GM12878 (cell line): ENCODE results near the gene CADM3. TPM values are rescaled to one million over a fixed set of nuclear protein-coding genes. Genes with fewer than 3 reads are reported as not detected.

Experiments used
- ATAC-seq: fragments of 200-7000 bp; cut with Tn5 transposase; 3 replicates; pipeline ENCODE4 v1.9.1; 2020; ENCODE audit warnings: mild to moderate bottlenecking, moderate library complexity
- BruUV-seq: library from RNA; stranded (reverse); fragments of 400-500 nt; replicated peaks from 2 replicates; lab custom pipeline; 2021; lab: Mats Ljungman, UMichigan
- CTCF ChIA-PET: fragments of 300-600 bp; sonication (Branson Sonifier 250); formaldehyde crosslinking; extraction: SDS; loops from one replicate; lab custom pipeline; 2021; ENCODE audit warnings: inconsistent platforms; lab: Yijun Ruan, JAX
- POLR2A ChIA-PET: fragments of 350-600 bp; formaldehyde crosslinking; extraction: SDS; loops from one replicate; lab custom pipeline; 2021; ENCODE audit warnings: inconsistent platforms; lab: Charles Lee
- RAD21 ChIA-PET: fragments of 300-600 bp; sonication (Branson Sonifier 250); formaldehyde crosslinking; loops from one replicate; lab custom pipeline; 2023; ENCODE audit warnings: antibody characterized with exemption; ENCODE audit not compliant: unreplicated experiment; lab: Charles Lee
- SMC1A ChIA-PET: fragments of 300-600 bp; sonication (Branson Sonifier 250); formaldehyde crosslinking; loops from one replicate; lab custom pipeline; 2023; ENCODE audit not compliant: unreplicated experiment, uncharacterized antibody; lab: Charles Lee
- DNase-seq: peaks from one replicate; pipeline ENCODE4 v3.0.0-alpha.2; 2011; ENCODE audit warnings: low read depth, low spot score
- FAIRE-seq: peaks from 3 replicates; lab custom pipeline; 2011; peaks lifted over from hg19 to GRCh38; lab: Jason Lieb, UNC
- H2AFZ ChIP-seq: 2 replicates; pipeline ENCODE4 v1.6.0; 2011; ENCODE audit warnings: low read depth, low read length, control low read depth; ENCODE audit not compliant: control insufficient read depth
- H3K27ac ChIP-seq: 2 replicates; pipeline ENCODE4 v1.5.1; 2011; ENCODE audit warnings: control low read depth; ENCODE audit not compliant: control insufficient read depth, insufficient read depth
- H3K27me3 ChIP-seq, 2 experiments: replicated peaks in 1 of 2; 2 replicates each; pipeline versions ENCODE4 v1.6.0 to v1.6.1; 2011; ENCODE audit warnings: low read length in 1 of 2; ENCODE audit not compliant: control insufficient read depth in 2 of 2, insufficient read depth in 2 of 2
- H3K36me3 ChIP-seq, 2 experiments: 2 replicates each; pipeline ENCODE4 v1.5.1; 2011; ENCODE audit warnings: low read length in 1 of 2; ENCODE audit not compliant: control insufficient read depth in 2 of 2, insufficient read depth in 2 of 2
- H3K4me1 ChIP-seq: 2 replicates; pipeline ENCODE4 v1.6.1; 2011; ENCODE audit warnings: mild to moderate bottlenecking, low read length, moderate library complexity, mixed read lengths; ENCODE audit not compliant: control insufficient read depth, insufficient read depth
- H3K4me2 ChIP-seq: 2 replicates; pipeline ENCODE4 v1.6.0; 2011; ENCODE audit warnings: control low read depth; ENCODE audit not compliant: control insufficient read depth, insufficient read depth
- H3K4me3 ChIP-seq: fragments of 200-600 bp; sonication (generic); 2 replicates; pipeline ENCODE4 v1.5.1; 2016
- H3K79me2 ChIP-seq: 2 replicates; pipeline ENCODE4 v1.6.0; 2011; ENCODE audit warnings: low read length; ENCODE audit not compliant: control insufficient read depth, insufficient read depth
- H3K9ac ChIP-seq: 2 replicates; pipeline ENCODE4 v1.8.0; 2011; ENCODE audit warnings: low read length, control low read depth, mixed read lengths; ENCODE audit not compliant: control insufficient read depth, insufficient read depth
- H3K9me3 ChIP-seq: replicated peaks from 3 replicates; pipeline ENCODE4 v1.5.1; 2011; ENCODE audit warnings: mild to moderate bottlenecking, low read length; ENCODE audit not compliant: control insufficient read depth, insufficient read depth
- H4K20me1 ChIP-seq: 2 replicates; pipeline ENCODE4 v1.6.0; 2011; ENCODE audit not compliant: control insufficient read depth, insufficient read depth
- ATF7 ChIP-seq: fragments of 450-650 bp; IDR thresholded peaks from 2 replicates; pipeline ENCODE4 v1.6.1; 2016; ENCODE audit warnings: low read depth, mild to moderate bottlenecking
- BRCA1 ChIP-seq: IDR thresholded peaks from 2 replicates; pipeline ENCODE4 v1.6.1; 2011; ENCODE audit warnings: low read depth, low read length, improper control_type of control experiment
- CHD4 ChIP-seq: fragments of 200-600 bp; sonication (generic); IDR thresholded peaks from 2 replicates; pipeline ENCODE4 v1.6.1; 2016; ENCODE audit warnings: mild to moderate bottlenecking
- E2F8 ChIP-seq: fragments of 450-650 bp; IDR thresholded peaks from 2 replicates; pipeline ENCODE4 v1.6.1; 2018; ENCODE audit warnings: mild to moderate bottlenecking, low read depth, moderate library complexity; ENCODE audit not compliant: partially characterized antibody
- ESRRA ChIP-seq: IDR thresholded peaks from 2 replicates; pipeline ENCODE4 v1.6.1; 2012; ENCODE audit warnings: mild to moderate bottlenecking, low read length, improper control_type of control experiment
- FOXM1 ChIP-seq: IDR thresholded peaks from 2 replicates; pipeline ENCODE4 v1.6.1; 2012; ENCODE audit warnings: low read depth, mild to moderate bottlenecking, inconsistent platforms, low read length, moderate library complexity
- LARP7 ChIP-seq: fragments of 450-650 bp; IDR thresholded peaks from 2 replicates; pipeline ENCODE4 v1.6.1; 2017; ENCODE audit warnings: mild to moderate bottlenecking
- RAD51 ChIP-seq: fragments of 450-650 bp; IDR thresholded peaks from 2 replicates; pipeline ENCODE4 v1.6.1; 2016; ENCODE audit warnings: moderate library complexity, mild to moderate bottlenecking, inconsistent platforms
- SREBF2 ChIP-seq: IDR thresholded peaks from 2 replicates; pipeline ENCODE4 v1.6.1; 2012; ENCODE audit warnings: mild to moderate bottlenecking, low read length
- TCF3 ChIP-seq: IDR thresholded peaks from 2 replicates; pipeline ENCODE4 v1.6.1; 2012; ENCODE audit warnings: low read depth, mild to moderate bottlenecking, low read length, borderline replicate concordance; ENCODE audit not compliant: insufficient read depth
- USF2 ChIP-seq: IDR thresholded peaks from 2 replicates; pipeline ENCODE4 v1.6.1; 2011; ENCODE audit warnings: low read depth, low read length, improper control_type of control experiment, borderline replicate concordance
- ZBTB11 ChIP-seq: fragments of 450-650 bp; formaldehyde crosslinking; IDR thresholded peaks from 2 replicates; pipeline ENCODE4 v1.5.0; 2022; ENCODE audit warnings: mild to moderate bottlenecking, missing genetic modification characterization
- ZNF384 ChIP-seq: IDR thresholded peaks from 2 replicates; pipeline ENCODE4 v1.6.1; 2012; ENCODE audit warnings: low read depth, mild to moderate bottlenecking, low read length, improper control_type of control experiment, borderline replicate concordance
- whole genome bisulfite sequencing: methylation state at CpG from one replicate; pipeline ENCODE4 v1.1.6; 2016; ENCODE audit warnings: low lambda C conversion rate; ENCODE audit not compliant: insufficient replicate concordance, insufficient coverage; ENCODE audit errors: missing lambda C conversion rate; 5-methylcytosine and 5-hydroxymethylcytosine counted together
- in situ Hi-C: fragments of 300-500 bp; cut with MboI; formaldehyde crosslinking; loops from 9 replicates; pipeline ENCODE4 v1.14.3; 2018; ENCODE audit warnings: mixed read lengths
- intact Hi-C: fragments of 100-400 bp; cut with micrococcal nuclease; formaldehyde crosslinking; loops from one replicate; pipeline ENCODE4 v1.14.2; 2022; ENCODE audit not compliant: unreplicated experiment
- polyA plus RNA-seq, 11 experiments: library from polyadenylated mRNA; depleted of rRNA in 4 of 11; unstranded in 6 of 11; stranded (reverse) in 5 of 11; fragments of >200 nt; fragmentation: Nextera tagmentation in 4 of 11; fragmentation: Illumina TruSeq in 1 of 11; extraction: Ambion mirVana in 4 of 11; extraction: Trizol in 1 of 11; gene quantifications; 1 replicate in 1 of 11; 2 replicates in 10 of 11; pipeline versions ENCODE4 v1.2.1 to v1.2.3, GENCODE V29; 2011 to 2016; ENCODE audit warnings: inconsistent platforms in 2 of 11, missing spikeins in 2 of 11, low read depth in 1 of 11
- total RNA-seq, 4 experiments: library from RNA; depleted of rRNA in 3 of 4; stranded (reverse); fragments of >200 nt in 3 of 4; fragmentation: Illumina TruSeq in 1 of 4; extraction: Trizol in 1 of 4; gene quantifications; 2 replicates each; pipeline versions ENCODE4 v1.2.1 to v1.2.3, GENCODE V29; 2013 to 2021

The CADM3 gene
- total and polyA plus RNA-seq, 10 of the 15 experiments (the other 5 are each of a cell fraction or from before 2014, with no cell fraction given) = 0.04 to 0.37 TPM; not detected in 8

GRCh38 chr1:159190441-159190840 is 19.0 kb downstream of the CADM3 start:
- ChIA-PET CTCF (no interaction called here), POLR2A (no interaction called here), RAD21 (no interaction called here), SMC1A (no interaction called here)
- H3K4me3 ChIP-seq = no peak overlapping the region
- no peak overlapping the region for H3K4me2 ChIP-seq
- no peak overlapping the region for H3K9ac ChIP-seq
- DNase-seq (no peak), FAIRE-seq (no peak), ATAC-seq (no peak)
- no peaks in the 10 kb centered on the region for H3K4me1 ChIP-seq
- H3K27ac ChIP-seq = no peak overlapping the region
- WGBS = 27% methylated on average over 2 of the region's 2 CpGs
- no peaks in the 10 kb centered on the region for H4K20me1 ChIP-seq
- no peaks in the 10 kb centered on the region for H3K36me3 ChIP-seq
- no peak overlapping the region for H2AFZ ChIP-seq
- in situ Hi-C loops (no loop called here), intact Hi-C loops (no loop called here)
- H3K9me3 ChIP-seq = no peaks in the 10 kb centered on the region
- no peaks in the 10 kb centered on the region for H3K79me2 ChIP-seq
- TF ChIP-seq CHD4 = no peak
- TF ChIP-seq TCF3 = no peak
- no peak for TF ChIP-seq RAD51
- no peak for TF ChIP-seq USF2
- no peak for TF ChIP-seq LARP7
- no peak for TF ChIP-seq E2F8
- no peak for TF ChIP-seq ESRRA
- no peak for TF ChIP-seq FOXM1
- no peak for TF ChIP-seq ATF7
- no peak for TF ChIP-seq ZBTB11 (CRISPR knock-in tag)
- TF ChIP-seq SREBF2 = no peak
- TF ChIP-seq ZNF384 = no peak
- TF ChIP-seq BRCA1 = no peak
- BruUV-seq = no TSS peak
- H3K27me3 ChIP-seq = peaks cover 4 to 6% of the 10 kb centered on the region in 2 experiments; a peak in 3 of 4 replicates
